ENCODE measurements around the gene ZNF654. TPM values are rescaled to one million over a fixed set of nuclear protein-coding genes. Genes with fewer than 3 reads are reported as not detected.

Gene ZNF654
- total and polyA plus RNA-seq, 2 of the 13 experiments (the other 11 are each of a cell fraction or from before 2014, with no cell fraction given) = 1.8 to 4.1 TPM

- TF ChIP-seq RFXAP (CRISPR knock-in tag; IDR thresholded peaks at IDR 0.05; ENCODE audit: borderline replicate concordance) (0 out of 2 replicates have a peak, but pooled peaks have one; percentile 5), MTF1 (CRISPR knock-in tag; IDR thresholded peaks at IDR 0.05) (no peak), ZBTB33 (CRISPR knock-in tag; IDR thresholded peaks at IDR 0.05) (no peak), MAF1 (CRISPR knock-in tag; IDR thresholded peaks at IDR 0.05; ENCODE audit: borderline replicate concordance) (0 out of 2 replicates have a peak, but pooled peaks have one; percentile 18), CSRNP2 (CRISPR knock-in tag; conservative IDR thresholded peaks at IDR 0.05; ENCODE audit: low read depth) (no peak), ZSCAN22 (CRISPR knock-in tag; IDR thresholded peaks at IDR 0.05) (no peak), NFKB2 (CRISPR knock-in tag; IDR thresholded peaks at IDR 0.05; ENCODE audit: borderline replicate concordance) (no peak), REPIN1 (CRISPR knock-in tag; IDR thresholded peaks at IDR 0.05; ENCODE audit: borderline replicate concordance, low read depth) (no peak), RELA (CRISPR knock-in tag; IDR thresholded peaks at IDR 0.05) (no peak), SAFB2 (CRISPR knock-in tag; IDR thresholded peaks at IDR 0.05; ENCODE audit: borderline replicate concordance, low read depth) (0 out of 2 replicates have a peak, but pooled peaks have one; percentile 4)
These were observed 90.0 kb downstream of the ZNF654 start (continued) for GRCh38 chr3:88149101-88149508.

All from HepG2 (cell line).